ENCODE measurements around the gene STARD10. TPM values are rescaled to one million over a fixed set of nuclear protein-coding genes. Genes with fewer than 3 reads are reported as not detected.

Gene STARD10
- total and polyA plus RNA-seq, 2 donors (not counting 3 experiments of a cell fraction or from before 2014, with no cell fraction given) = 16.1 to 22.5 TPM

- intact Hi-C loops (cut with micrococcal nuclease) (loop anchor here (1.0 kb wide), 5 partner anchors 68 to 517 kb away; partner anchors contain the start of gene ATG16L2), dilution Hi-C loops (cut with MboI; ENCODE audit: extremely low pct_ligation_motif_present, low sequenced_read_pairs) (no loop called here)
- H3K4me1 ChIP-seq (ENCODE audit: control insufficient read depth, extremely low read depth, insufficient read depth, low read length) = peaks cover 14% of the 10 kb centered on the region
- no peak overlapping the region for H2AFZ ChIP-seq (ENCODE audit: low read depth, low read length)
- H3K27ac ChIP-seq (ENCODE audit: insufficient read depth, low read depth, low read length) = no peak overlapping the region
- DNase-seq (ENCODE audit: low read depth, low spot score) = no peak
- no TSS peak for BruUV-seq (replicated peaks)
- no peaks in the 10 kb centered on the region for H3K36me3 ChIP-seq (ENCODE audit: control insufficient read depth in 2 of 2, extremely low read depth in 1 of 2, insufficient read depth in 2 of 2, low read length in 2 of 2)
- POLR2A ChIA-PET = interaction anchor here (1.0 to 1.5 kb wide), 2 partner anchors 68 to 87 kb away, joined by 3 to 4 read pairs; partner anchors contain the start of gene STARD10
- no peak for FAIRE-seq
- H3K27me3 ChIP-seq (ENCODE audit: control insufficient read depth in 2 of 2, insufficient read depth in 2 of 2, low read length in 2 of 2) = no peaks in the 10 kb centered on the region
- H3K9ac ChIP-seq (replicated peaks; ENCODE audit: extremely low read depth, insufficient read depth, low read length) = no peak overlapping the region
- no peaks in the 10 kb centered on the region for H3K9me1 ChIP-seq (replicated peaks; ENCODE audit: control insufficient read depth, extremely low read depth, insufficient read depth, low read length)
- TF ChIP-seq MYC (IDR thresholded peaks at IDR 0.05; ENCODE audit: low read depth, low read length) = no peak
- no peak for TF ChIP-seq MAX (IDR thresholded peaks at IDR 0.05; ENCODE audit: insufficient read depth, insufficient read length)
- TF ChIP-seq CTCF (IDR thresholded peaks at IDR 0.05; ENCODE audit: extremely low read depth in 1 of 2, insufficient read depth in 1 of 2, low read depth in 1 of 2, low read length in 2 of 2) = no peak
- TF ChIP-seq POLR2A (IDR thresholded peaks at IDR 0.05; ENCODE audit: low read depth, low read length) = no peak
- no peak for TF ChIP-seq GATA2 (IDR thresholded peaks at IDR 0.05; ENCODE audit: insufficient read depth, insufficient read length, low read depth, low read length)
- no peak for TF ChIP-seq EZH2 (IDR thresholded peaks at IDR 0.05; ENCODE audit: borderline replicate concordance, low read depth, low read length, severe bottlenecking)
- TF ChIP-seq POLR2AphosphoS5 (IDR thresholded peaks at IDR 0.05; ENCODE audit: insufficient read depth, low read depth, low read length) = no peak
- no peak for TF ChIP-seq JUN (IDR thresholded peaks at IDR 0.05; ENCODE audit: borderline replicate concordance, insufficient read depth, insufficient read length, low read depth)
- TF ChIP-seq FOS (IDR thresholded peaks at IDR 0.05; ENCODE audit: borderline replicate concordance, insufficient read depth, low read length) = no peak
- H3K79me2 ChIP-seq (ENCODE audit: control insufficient read depth, insufficient read depth, low read length) = peaks cover 14% of the 10 kb centered on the region
- no peaks in the 10 kb centered on the region for H4K20me1 ChIP-seq (replicated peaks; ENCODE audit: control insufficient read depth, extremely low read depth, insufficient read depth, low read length)
- no peaks in the 10 kb centered on the region for H3K9me3 ChIP-seq (replicated peaks; ENCODE audit: control insufficient read depth, insufficient read depth, low read length)
- no peak overlapping the region for H3K4me3 ChIP-seq (replicated peaks in 1 of 3; ENCODE audit: insufficient read depth in 1 of 3, low read depth in 1 of 3, low read length in 3 of 3)
- no peak overlapping the region for H3K4me2 ChIP-seq (ENCODE audit: insufficient read depth, low read length)
- CTCF ChIA-PET = interaction anchor here (0.5 to 6.0 kb wide), 61 partner anchors 8 to 1180 kb away, joined by 3 to 136 read pairs (median 6); partner anchors contain the start of genes ARAP1 and STARD10
Observed at GRCh38 chr11:72725724-72726028, 68.2 kb downstream of the STARD10 start.
